Eye (tissue), 1 donor: ENCODE measurements around the gene MYL7.

Experiments
- DNase-seq: peaks from one replicate; pipeline ENCODE4 v3.0.0-alpha.2; 2015

Gene MYL7

DNA sequence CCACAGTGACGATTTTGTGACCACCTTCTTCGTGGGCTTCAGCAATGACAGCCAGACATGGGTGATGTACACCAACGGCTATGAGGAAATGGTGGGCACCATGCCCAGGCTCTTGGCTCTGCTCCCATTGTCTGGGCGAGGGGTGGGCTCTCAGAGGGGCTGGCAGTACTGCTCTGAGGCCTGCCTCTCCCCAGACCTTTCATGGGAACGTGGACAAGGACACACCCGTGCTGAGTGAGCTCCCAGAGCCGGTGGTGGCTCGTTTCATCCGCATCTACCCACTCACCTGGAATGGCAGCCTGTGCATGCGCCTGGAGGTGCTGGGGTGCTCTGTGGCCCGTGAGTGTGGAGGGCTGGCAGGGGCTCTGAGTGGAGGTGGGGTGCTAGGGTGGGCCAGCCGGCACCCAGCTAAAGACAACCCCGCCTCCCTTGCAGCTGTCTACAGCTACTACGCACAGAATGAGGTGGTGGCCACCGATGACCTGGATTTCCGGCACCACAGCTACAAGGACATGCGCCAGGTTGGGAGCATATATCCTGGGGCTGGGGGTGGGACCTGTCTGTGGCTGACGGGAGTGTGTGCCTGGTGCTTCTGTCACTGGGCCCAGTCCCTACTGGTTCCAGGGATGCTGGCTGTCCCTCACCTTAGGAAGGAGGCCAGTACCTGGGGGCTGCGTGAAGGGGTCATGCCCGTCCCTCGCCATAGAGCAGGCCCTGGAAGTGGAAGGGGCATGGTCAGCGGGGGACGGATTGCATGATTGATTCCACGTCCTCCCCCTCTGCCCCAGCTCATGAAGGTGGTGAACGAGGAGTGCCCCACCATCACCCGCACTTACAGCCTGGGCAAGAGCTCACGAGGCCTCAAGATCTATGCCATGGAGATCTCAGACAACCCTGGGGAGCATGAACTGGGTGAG is 30.2 kb downstream of the MYL7 start:
- no peak for DNase-seq

DNA sequence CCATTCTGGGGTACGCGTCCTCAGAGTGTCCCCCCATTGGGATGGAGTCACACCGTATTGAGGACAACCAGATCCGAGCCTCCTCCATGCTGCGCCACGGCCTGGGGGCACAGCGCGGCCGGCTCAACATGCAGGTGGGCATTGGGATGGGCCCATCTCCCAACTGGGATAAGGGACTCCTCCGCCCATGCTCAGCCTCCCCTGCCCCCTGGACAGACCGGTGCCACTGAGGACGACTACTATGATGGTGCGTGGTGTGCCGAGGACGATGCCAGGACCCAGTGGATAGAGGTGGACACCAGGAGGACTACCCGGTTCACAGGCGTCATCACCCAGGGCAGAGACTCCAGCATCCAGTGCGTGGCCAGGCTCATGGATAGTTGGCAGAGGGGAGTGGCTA is 31.1 kb downstream of the MYL7 start:
- no peak for DNase-seq

DNA sequence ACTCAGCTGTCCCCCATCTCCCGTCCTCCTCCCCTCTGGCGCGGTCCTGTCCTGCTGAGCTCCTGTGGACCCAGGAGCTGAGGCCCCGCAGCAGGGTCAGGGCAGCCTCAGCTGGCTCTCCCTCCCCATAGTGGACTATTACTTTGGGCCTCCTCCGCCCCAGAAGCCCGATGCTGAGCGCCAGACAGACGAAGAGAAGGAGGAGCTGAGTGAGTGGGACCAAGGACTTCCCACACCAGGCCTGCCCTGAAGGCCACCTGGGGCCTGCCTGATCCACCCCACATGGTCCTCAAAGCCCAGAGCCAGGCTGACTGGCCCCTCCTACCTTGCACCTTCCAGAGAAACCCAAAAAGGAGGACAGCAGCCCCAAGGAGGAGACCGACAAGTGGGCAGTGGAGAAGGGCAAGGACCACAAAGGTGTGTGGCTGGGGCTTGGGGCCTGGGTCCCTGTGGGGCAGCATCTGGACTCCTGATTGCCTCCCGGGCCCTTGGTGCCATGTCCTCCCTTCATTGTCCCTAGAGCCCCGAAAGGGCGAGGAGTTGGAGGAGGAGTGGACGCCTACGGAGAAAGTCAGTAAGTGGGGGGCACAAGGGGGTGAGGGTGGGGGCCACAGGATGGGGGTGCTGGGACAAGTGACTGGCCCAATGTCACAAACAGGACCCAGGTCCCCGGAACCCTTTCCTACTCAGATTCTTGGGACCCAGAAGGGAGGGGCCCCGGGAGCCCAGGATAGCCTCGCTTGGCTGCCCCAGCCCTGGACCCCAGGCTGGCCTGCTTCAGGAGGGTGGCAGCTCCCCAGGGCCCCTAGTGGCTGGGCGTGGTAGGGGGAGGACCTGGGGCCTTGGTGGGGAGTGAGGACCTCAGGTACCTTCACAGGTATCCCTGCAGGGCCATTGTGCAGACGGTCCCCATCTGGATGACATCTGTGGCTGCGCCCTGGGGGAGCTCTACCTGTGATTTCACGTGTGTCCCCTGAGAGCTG is 32.1 kb downstream of the MYL7 start:
- DNase-seq, result no peak

DNA sequence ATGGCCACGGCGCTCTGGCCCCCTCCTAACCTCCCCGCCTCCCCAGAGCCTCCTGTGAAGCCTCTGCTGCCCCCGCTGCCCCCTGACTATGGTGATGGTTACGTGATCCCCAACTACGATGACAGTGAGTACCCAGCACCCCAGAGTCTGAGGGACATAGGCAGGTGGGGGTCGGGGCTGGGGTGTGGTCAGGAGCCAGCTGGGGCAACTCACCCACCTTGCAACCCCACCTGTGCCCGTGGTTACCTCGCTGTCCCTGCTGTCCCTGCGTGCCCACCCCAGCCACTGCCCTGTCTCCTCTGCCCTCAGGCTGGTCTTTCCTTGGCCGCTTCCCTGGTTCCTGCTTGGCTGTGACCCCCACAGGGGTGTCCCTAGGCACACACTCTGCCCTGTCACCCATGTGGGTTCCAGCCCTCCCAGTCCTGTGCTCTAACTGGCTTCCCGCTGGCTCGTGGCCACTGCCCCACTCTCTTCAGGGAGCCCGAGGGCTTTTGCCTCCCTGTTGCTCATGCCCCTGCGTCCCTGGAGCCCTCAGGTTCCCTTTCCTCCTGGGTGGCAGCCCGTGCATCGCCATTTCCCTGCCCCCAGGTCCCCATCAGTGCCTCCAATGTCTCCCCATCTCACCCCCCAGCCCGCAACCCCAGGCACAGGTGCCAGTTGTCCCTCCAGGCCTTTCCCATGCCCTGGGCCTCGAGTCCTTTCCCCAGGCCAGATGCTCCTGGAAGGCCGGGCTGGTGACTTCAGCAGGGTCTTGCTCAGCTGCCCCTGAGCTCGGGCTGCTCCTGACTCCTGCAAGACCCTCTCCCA is 33.0 kb downstream of the MYL7 start:
- no peak for DNase-seq

DNA sequence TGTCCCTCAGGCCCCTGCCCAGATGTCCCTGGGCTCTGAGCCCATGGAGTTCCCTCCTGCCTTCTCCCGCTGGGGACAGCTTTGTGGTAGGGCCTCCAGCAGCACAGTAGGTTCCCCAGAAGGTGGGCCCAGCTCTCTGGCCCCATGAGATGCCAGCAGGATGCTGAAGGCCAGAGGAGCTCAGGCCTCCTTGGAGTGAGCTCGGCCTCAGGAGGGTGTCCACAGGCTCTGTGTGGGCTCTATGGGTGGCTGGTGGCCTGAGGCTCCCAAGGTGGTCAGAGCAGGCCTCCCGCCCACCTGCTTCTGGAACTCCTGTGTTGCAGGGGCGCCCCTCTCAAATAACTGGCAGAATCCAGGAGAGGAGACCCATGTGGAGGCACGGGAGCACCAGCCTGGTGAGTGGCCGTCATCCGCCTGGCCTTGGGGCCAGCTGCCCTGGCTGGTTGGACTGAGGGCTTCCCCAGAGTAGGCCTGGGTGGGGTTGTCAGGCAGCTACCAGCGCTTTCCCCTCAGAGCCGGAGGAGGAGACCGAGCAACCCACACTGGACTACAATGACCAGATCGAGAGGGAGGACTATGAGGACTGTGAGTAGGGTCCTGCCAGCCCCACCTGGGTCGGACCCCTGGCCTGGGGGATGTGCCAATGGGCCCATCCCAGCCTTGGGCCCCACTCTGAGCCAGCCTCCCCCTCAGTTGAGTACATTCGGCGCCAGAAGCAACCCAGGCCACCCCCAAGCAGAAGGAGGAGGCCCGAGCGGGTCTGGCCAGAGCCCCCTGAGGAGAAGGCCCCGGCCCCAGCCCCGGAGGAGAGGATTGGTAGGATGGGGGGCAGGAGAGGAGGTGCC is 33.8 kb downstream of the MYL7 start:
- no peak for DNase-seq

DNA sequence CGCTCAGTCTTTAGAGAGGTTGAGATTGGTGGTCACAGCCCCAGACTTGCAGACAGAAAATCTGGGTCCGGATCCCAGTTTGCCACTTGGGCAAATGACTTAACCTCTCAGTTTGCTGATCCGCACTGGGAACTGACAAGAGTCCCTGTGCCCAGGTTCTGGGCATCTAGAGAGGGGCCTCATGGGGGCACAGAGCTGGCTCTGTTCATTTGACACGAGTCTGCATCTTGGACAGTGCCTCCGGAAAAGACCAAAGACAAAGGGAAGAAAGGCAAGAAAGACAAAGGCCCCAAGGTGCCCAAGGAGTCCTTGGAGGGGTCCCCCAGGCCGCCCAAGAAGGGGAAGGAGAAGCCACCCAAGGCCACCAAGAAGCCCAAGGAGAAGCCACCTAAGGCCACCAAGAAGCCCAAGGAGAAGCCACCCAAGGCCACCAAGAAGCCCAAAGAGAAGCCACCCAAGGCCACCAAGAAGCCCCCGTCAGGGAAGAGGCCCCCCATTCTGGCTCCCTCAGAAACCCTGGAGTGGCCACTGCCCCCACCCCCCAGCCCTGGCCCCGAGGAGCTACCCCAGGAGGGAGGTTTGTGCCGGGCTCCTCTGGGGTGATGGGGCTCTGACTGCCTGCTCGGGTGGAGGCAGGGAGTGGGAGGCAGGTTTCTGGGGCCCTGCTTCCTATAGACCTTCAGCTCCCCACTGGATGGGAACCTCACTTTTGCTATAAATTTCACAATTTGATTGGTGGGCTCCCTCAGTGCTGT is 34.6 kb downstream of the MYL7 start:
- DNase-seq, result no peak

DNA sequence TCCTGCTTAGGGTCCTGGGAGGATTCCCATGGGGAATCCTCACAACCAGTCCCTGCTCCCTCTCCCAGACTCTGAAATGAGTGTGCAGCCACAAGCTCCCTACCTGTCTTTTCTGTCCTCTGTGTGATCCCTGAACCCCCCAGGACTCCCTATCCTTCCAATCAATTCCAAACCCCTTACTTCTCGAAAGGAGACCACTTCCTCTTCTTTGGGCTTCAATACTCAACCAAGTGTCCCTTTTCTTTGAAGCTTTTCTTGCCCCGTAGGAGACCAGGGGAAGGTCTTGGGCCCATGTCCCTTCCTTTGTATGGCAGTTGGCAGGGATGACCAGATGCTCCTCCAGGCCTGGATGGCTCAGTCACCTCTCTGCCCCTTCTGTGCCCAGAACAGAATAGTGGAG is 35.3 kb downstream of the MYL7 start:
- DNase-seq, result no peak

DNA sequence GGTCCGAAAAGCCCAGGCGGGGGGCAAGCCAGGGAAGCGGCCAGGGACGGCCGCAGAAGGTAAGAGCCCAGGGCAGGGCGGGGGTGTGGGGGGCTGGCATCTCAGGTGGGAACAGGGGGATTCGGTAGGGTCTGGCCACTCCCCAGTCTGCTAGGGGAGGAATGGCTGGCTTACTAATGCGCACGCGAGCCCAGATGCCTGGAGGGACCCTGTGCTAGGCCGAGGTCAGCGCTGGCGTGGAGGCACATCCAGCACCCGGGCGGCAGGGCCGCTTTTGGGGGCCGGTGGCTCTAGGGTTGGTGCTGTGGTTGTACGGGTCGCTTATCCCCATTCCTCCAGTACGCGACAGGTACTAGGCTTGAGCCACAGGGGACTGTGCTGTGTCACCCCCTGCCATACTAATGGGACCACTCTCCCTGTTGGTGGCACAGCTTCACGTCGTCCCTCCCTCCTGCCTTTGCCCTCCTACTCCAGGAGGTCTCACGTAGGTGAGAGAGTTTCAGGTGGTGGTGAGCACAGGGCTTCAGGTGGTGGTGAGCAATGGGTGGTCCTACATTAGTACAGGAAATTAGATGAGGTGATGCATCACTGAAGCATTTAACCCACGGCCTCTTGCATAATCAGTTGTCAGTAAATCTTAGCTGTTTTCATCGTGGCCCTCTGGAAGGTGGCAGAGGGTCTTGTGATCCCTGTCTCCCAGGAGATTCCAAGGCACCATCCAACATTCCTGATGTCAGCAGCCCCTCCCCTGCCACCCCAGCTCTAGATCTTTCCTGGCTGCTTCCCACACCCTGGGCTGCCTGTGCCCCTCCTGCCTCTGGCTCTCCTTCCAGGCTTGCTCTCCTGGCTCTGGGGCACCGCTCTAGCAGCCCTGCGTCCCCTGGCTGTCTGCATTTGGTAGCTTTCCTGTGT is 36.0 kb downstream of the MYL7 start:
- peak; percentile 66 for DNase-seq

DNA sequence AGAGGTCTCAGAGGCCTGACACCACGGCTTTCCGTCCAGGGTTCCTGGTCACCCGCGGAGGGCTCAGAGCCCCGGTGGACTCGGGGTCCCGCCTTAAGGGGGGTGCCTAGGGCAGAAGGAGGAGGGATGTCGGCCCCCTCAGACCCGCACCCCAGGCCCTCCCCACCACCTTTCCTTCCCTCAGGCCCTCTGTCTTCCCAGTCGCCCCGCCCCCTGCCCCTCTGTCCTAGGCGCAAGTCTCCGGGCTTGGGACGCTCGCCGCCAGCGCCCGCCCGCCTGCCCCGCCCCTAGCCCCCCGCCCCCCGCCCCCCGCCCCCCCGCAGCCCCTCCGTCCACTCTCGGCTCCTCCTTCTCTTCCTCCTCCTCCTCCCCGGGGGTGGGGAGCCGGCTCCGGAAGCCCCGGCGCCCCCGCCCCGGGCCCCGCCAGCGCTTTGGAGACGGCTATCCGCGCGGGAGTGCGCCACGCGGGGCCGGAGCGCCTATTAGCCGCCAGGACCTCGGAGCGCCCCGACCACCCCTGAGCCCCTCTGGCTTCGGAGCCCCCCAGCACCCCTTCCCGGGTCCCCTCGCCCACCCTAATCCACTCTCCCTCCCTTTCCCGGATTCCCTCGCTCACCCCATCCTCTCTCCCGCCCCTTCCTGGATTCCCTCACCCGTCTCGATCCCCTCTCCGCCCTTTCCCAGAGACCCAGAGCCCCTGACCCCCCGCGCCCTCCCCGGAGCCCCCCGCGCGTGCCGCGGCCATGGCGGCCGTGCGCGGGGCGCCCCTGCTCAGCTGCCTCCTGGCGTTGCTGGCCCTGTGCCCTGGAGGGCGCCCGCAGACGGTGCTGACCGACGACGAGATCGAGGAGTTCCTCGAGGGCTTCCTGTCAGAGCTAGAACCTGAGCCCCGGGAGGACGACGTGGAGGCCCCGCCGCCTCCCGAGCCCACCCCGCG is 36.9 kb downstream of the MYL7 start, which contains the start of gene AEBP1:
Gene AEBP1, plus strand, starts transcription at position 423 of the 937 bp plus-strand sequence. Its CDS starts 321 bp downstream, at position 744.
- peak; percentile 65 for DNase-seq

DNA sequence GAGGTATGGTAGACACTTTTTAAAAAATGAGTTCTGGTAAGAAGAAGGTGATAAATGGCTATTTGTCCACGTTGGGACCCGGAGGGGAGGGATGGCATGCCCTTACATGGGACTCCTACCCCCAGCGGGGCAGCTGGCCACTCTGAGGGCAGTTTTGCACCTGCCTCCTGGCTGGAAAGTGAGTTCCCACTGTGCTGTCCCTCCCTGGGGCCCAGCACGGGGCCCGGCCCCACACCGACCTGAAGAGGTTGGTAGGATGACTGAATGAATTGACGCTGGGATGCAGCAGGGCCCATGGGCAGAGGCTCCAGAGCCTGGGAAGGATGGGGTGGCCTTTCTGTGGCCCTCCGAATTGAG is 37.6 kb downstream of the MYL7 start:
- DNase-seq, result no peak

DNA sequence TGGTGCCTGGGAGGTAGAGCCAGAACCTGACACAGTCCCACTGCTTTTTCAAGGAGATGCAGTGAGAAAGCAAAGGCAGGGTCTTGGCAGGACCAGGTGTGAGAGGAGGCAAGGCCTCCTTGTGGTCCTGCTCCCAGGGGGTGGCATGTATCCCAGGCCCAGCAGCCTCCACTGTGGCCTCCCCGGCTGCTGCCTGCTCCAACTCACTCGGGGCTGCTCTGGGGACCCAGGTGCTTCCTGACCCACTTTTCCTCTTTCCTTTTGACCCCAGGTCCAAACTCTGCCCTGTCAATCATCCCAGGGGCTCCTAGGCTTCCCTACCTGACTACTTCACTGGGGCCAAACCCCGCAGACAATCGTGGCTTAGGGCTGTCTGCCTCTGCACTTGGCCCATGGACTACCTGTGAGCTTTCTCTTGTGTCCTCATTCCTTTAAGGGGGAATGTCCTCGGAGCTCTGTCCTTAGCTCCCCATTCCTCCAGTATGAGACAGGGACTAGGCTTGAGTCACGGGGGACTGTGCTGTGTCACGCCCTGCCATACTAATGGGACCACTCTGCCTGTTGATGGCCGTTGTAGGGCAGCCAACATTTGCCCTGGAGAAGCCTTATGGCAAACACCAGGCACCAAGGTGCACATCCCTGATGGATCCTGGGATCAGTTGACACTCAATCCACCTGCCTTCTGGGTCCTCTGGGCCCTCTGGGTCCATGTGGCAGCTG is 38.1 kb downstream of the MYL7 start:
- DNase-seq, result no peak

DNA sequence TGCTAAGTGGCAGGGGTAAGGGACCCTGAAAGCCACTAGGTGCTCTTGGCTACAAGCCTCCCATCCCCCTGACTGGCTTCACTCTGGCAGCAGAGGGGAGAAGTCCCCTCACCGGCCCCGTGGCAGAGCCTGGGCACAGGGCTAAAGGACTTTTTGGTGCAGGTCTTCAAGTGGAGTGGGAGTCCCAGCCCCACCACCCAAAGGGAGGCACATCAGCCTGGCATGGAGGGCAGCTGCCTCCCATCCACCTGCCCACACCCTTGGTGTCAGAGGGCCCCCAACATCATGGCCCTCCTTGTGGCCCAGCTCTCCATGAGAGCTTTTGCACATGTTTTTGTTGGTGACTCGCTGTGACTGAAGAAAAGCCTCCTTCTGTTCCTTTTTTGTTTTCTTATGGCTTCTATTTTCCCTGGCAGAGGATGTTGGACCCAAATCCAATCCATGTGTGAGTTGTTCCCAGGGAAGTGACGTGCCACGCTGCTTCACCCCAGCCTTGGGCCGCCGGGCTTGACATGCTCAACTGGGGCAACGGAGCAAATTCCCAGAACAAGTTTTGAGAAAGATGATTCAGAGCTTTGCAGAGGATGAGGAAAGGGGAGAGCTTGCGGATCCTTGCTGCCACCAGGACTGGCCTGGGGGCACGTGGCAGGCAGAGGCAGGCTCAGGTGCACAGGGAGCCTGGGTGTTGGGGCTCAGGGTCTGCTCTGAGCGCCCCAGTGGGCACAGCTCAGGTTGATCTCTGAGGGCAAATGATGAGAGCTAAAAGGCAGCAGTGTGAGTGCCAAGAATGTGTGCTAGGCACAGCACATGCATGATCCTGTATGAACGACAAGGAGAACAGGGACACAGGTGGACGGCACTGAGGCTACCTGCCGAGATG is 38.9 kb downstream of the MYL7 start:
- DNase-seq, result peak; percentile 53

DNA sequence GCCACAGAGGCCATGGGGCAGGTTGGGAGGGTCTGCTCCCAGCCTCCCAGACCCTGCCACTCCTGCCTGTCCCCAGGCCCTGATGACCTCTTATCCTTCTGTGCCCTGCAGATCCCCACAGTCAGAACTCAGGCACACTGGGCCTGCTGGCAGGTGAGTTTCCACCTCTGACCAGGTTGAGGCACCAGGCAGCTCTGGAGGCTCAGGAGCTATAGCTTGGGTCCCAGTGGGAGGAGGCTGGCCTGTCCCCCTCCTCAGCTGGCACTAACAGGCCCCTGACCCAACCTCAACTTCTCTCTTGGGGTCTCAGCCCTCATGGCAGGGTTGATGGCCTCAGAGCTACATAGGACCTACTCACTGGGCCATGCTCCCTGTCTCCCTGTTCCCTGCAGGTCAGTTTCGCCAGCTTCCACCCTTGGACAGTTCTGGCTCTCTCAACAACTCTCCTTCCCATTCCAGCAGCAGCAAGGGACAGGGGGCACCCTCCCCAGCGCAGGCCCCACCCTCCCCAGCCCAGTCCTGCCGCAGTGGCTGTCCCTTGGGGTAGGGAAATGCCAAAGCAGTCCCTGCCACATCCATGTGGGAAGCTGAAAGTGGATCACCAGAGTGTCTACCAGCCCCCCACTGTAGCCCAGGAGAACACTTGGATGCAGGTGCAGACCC is 39.7 kb downstream of the MYL7 start:
- no peak for DNase-seq

DNA sequence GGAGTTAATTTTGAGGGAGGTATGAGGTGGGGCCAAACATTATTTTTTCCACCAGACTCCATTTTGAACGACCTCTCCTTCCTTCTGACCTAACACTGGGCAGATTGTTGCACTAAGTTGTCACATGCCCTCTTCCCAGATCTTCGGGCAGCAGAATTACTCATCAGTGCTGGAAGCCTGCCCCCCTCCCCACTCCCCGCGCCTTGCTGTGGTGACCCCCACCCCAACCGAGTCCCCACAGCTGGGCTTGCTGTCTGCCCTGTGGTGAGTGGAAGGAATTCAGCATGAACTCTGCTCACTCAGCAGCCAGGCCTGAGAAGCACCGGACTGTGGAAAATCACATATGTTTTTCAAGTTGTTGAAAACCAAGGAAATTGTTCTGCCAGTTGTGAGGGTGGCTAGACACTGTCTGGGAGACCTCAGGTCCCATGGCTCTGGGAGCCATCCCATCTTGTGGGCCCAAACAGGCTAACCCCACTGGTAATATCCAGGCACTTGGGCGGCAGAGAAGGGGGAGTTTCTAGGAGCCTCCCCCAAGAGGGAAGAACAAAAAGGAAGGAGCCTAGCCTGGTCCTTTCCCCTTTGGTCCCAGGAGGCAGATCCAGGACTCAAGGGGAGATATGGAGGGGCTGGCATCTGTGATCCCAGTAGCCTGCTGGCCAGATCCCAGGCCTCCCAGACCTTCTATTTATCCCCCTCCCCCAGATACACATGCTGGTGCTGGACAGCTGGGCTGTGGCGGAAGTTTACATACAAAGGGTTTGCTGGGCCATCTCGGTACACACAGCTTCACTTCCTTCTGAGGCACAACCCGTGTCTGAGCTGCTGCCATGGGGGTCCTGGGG is 40.5 kb downstream of the MYL7 start:
- peak; percentile 41 for DNase-seq

DNA sequence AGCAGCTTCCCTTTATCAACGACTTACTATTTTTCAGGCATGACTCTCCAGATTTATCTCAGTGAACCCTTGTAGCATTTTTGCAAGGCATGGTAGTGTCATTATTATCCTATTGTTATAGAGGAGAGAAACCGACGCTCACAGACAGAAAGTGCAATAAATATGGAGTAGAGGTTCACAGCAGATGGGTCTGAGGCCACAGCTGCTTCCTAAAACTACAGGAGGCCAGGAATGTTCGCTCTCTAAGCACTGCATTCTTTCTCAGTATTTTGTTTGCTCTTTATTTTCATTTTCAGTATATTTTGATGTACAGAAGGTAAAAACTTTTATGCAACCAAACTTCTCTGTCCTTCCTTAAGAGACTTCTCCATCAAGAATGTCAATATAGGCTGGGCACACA is 41.5 kb downstream of the MYL7 start:
- DNase-seq, result no peak
